OCI-LY7 (cell line): ENCODE results near the gene NFRKB. TPM values are rescaled to one million over a fixed set of nuclear protein-coding genes. Genes with fewer than 3 reads are reported as not detected.

Experiments
- BruUV-seq: library from RNA; stranded (reverse); fragments of 400-500 nt; replicated peaks from 2 replicates; lab custom pipeline; 2021; lab: Mats Ljungman, UMichigan
- CTCF ChIA-PET: fragments of 300-600 bp; sonication (Branson Sonifier 250); formaldehyde crosslinking; loops from one replicate; lab custom pipeline; 2022; ENCODE audit warnings: antibody characterized with exemption; ENCODE audit not compliant: unreplicated experiment; lab: Charles Lee
- POLR2A ChIA-PET: fragments of 300-600 bp; sonication (Branson Sonifier 250); formaldehyde crosslinking; loops from one replicate; lab custom pipeline; 2022; ENCODE audit warnings: antibody characterized with exemption; lab: Charles Lee
- DNase-seq: peaks from one replicate; pipeline ENCODE4 v3.0.0-alpha.2; 2015; ENCODE audit warnings: low spot score
- H2AFZ ChIP-seq: fragments of 200-600 bp; sonication (generic), shearing (Covaris generic); 2 replicates; pipeline ENCODE4 v1.6.1; 2014; ENCODE audit warnings: mild to moderate bottlenecking, antibody characterized with exemption, low read length, moderate library complexity
- H3K27ac ChIP-seq: fragments of 200-600 bp; sonication (generic); 2 replicates; pipeline ENCODE4 v1.5.1; 2014; ENCODE audit warnings: mixed run types, low read depth, mild to moderate bottlenecking, moderate library complexity, low read length, inconsistent platforms; ENCODE audit not compliant: poor library complexity, severe bottlenecking
- H3K36me3 ChIP-seq: fragments of 200-600 bp; sonication (generic); 2 replicates; pipeline ENCODE4 v1.6.1; 2014; ENCODE audit warnings: mild to moderate bottlenecking, antibody characterized with exemption, low read length, moderate library complexity, mixed read lengths; ENCODE audit not compliant: insufficient read depth
- H3K4me1 ChIP-seq: fragments of 200-600 bp; sonication (generic); 2 replicates; pipeline ENCODE4 v1.5.1; 2014; ENCODE audit warnings: mild to moderate bottlenecking, low read length; ENCODE audit not compliant: insufficient read depth, poor library complexity, severe bottlenecking
- H3K4me2 ChIP-seq: fragments of 200-600 bp; sonication (generic); 2 replicates; pipeline ENCODE4 v1.6.1; 2014; ENCODE audit warnings: mild to moderate bottlenecking, low read length
- H3K4me3 ChIP-seq: fragments of 200-600 bp; sonication (generic); 2 replicates; pipeline ENCODE4 v1.5.1; 2014; ENCODE audit warnings: mild to moderate bottlenecking, low read depth, low read length; ENCODE audit not compliant: poor library complexity, severe bottlenecking
- H3K79me2 ChIP-seq: fragments of 200-600 bp; sonication (generic); 2 replicates; pipeline ENCODE4 v1.6.1; 2016; ENCODE audit warnings: low read depth, mild to moderate bottlenecking, low read length, moderate library complexity, mixed read lengths; ENCODE audit not compliant: insufficient read depth
- H3K9me2 ChIP-seq: fragments of 200-600 bp; sonication (generic); 2 replicates; pipeline ENCODE4 v1.6.1; 2016; ENCODE audit warnings: mild to moderate bottlenecking, low read length, mixed read lengths; ENCODE audit not compliant: insufficient read depth
- H3K9me3 ChIP-seq: fragments of 200-600 bp; sonication (generic); 2 replicates; pipeline ENCODE4 v1.6.1; 2014; ENCODE audit warnings: mild to moderate bottlenecking, mixed run types, low read length, mixed read lengths
- H4K20me1 ChIP-seq: fragments of 200-600 bp; sonication (generic); 2 replicates; pipeline ENCODE4 v1.6.1; 2014; ENCODE audit warnings: mild to moderate bottlenecking, antibody characterized with exemption, low read length, moderate library complexity, mixed read lengths; ENCODE audit not compliant: insufficient read depth
- EZH2phosphoT487 ChIP-seq: fragments of 200-600 bp; sonication (generic); IDR thresholded peaks from 2 replicates; pipeline ENCODE4 v1.6.1; 2018; ENCODE audit warnings: low read depth, borderline replicate concordance, mild to moderate bottlenecking, mixed run types, antibody characterized with exemption, low read length, moderate library complexity, mixed read lengths
- intact Hi-C: fragments of 100-400 bp; cut with micrococcal nuclease; formaldehyde crosslinking; loops from one replicate; pipeline ENCODE4 v1.10.0; 2022; ENCODE audit not compliant: unreplicated experiment
- total RNA-seq, 2 experiments: library from RNA; depleted of rRNA in 1 of 2; stranded (reverse); fragments of >200 nt in 1 of 2; shearing (Covaris generic) in 1 of 2; gene quantifications; 2 replicates each; pipeline ENCODE4 v1.2.3, GENCODE V29; 2014 to 2022
- TF ChIP-seq, protein P1 (sequence below): fragments of 200-600 bp; sonication (generic); conservative IDR thresholded peaks from 2 replicates; pipeline ENCODE4 v1.5.1; 2014; ENCODE audit warnings: mild to moderate bottlenecking, antibody characterized with exemption, low read length, moderate library complexity, mixed read lengths

The NFRKB gene
- total RNA-seq, 2 experiments from 2014 or later: 31.2 to 35.5 TPM

DNA sequence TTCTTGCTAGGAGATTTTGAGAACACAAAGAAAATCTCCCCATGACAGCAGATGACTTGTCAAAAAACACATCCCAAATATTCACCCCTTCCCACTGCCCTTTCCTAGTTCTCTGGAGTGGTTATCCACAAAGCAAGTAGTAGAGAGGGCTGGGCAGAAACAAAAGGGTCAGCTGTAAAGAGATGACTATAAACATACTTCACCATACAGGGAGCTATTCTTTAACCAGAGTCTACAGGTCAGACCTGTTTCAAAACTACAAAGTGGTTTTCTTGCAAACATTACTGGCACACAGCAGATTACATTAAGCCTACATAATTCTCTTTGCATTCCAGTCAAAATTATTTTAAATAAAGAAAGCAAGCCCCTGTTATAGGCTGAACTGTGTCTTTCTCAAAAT, 47.7 kb upstream of the NFRKB start:
- CTCF ChIA-PET: no interaction called here
- TF ChIP-seq, protein P1, sequence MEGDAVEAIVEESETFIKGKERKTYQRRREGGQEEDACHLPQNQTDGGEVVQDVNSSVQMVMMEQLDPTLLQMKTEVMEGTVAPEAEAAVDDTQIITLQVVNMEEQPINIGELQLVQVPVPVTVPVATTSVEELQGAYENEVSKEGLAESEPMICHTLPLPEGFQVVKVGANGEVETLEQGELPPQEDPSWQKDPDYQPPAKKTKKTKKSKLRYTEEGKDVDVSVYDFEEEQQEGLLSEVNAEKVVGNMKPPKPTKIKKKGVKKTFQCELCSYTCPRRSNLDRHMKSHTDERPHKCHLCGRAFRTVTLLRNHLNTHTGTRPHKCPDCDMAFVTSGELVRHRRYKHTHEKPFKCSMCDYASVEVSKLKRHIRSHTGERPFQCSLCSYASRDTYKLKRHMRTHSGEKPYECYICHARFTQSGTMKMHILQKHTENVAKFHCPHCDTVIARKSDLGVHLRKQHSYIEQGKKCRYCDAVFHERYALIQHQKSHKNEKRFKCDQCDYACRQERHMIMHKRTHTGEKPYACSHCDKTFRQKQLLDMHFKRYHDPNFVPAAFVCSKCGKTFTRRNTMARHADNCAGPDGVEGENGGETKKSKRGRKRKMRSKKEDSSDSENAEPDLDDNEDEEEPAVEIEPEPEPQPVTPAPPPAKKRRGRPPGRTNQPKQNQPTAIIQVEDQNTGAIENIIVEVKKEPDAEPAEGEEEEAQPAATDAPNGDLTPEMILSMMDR: no peak
- no peak for TF ChIP-seq EZH2phosphoT487
- Histone ChIP-seq H3K36me3 (peaks cover 74% of the 10 kb centered on the region), H3K79me2 (peaks cover 91% of the 10 kb centered on the region), H4K20me1 (no peaks in the 10 kb centered on the region), H2AFZ (no peak overlapping the region), H3K27ac (peak overlapping the region; percentile 15), H3K4me3 (peak overlapping the region; percentile 44), H3K4me1 (peaks cover 77% of the 10 kb centered on the region), H3K9me3 (no peaks in the 10 kb centered on the region), H3K4me2 (peak overlapping the region; percentile 68), H3K9me2 (no peaks in the 10 kb centered on the region)
- DNase-seq: no peak
- intact Hi-C loops: no loop called here
- POLR2A ChIA-PET: interaction anchor here (0.6 to 1.8 kb wide), 13 partner anchors 8 to 135 kb away, joined by 3 to 12 read pairs (median 4); partner anchors contain the start of gene PRDM10
- BruUV-seq: no TSS peak

- no peaks in the 10 kb centered on the region for H3K9me3 ChIP-seq
- peak overlapping the region; percentile 68 for H3K27ac ChIP-seq
- peaks cover 69% of the 10 kb centered on the region for H3K79me2 ChIP-seq
- H3K9me2 ChIP-seq: no peaks in the 10 kb centered on the region
- peaks cover 76% of the 10 kb centered on the region for H3K4me1 ChIP-seq
- peak overlapping the region; percentile 39 for H3K4me3 ChIP-seq
- H3K36me3 ChIP-seq: peaks cover 90% of the 10 kb centered on the region
- POLR2A ChIA-PET: interaction anchor here (0.8 to 3.4 kb wide), 17 partner anchors 9 to 221 kb away, joined by 3 to 19 read pairs (median 4); partner anchors contain the start of gene PRDM10
- intact Hi-C loops: no loop called here
- H3K4me2 ChIP-seq: peak overlapping the region; percentile 68
- CTCF ChIA-PET: interaction anchor here (0.8 to 1.0 kb wide), 3 partner anchors 9 to 193 kb away, joined by 3 to 5 read pairs (median 3); no protein-coding TSS in a partner anchor
- BruUV-seq: no TSS peak
- no peaks in the 10 kb centered on the region for H4K20me1 ChIP-seq
- peak; percentile 81 for DNase-seq
- no peak overlapping the region for H2AFZ ChIP-seq
- TF ChIP-seq, protein P1: no peak
- no peak for TF ChIP-seq EZH2phosphoT487
Measured at GRCh38 chr11:129939510-129939909, 44.1 kb upstream of the NFRKB start.

DNA sequence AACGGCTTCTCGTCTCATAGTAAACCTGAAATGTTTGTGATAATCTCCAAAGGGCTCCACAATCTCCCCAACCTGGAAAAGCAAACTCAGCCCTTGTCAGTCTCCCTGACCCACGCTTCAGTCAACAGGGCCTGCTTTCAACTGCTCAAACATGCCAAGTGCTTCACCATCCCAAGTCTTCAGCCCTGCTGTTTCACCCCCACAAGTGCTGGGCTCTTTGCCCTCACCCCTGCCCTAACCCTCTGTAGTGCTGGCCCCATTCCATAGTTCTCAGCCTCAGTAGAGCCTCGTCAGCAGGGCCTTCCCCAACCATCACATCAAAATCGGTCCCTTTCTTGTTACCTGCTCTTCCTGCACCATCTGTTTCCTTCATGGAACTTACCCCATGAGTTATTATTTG, 43.4 kb upstream of the NFRKB start:
- intact Hi-C loops: no loop called here
- DNase-seq: no peak
- CTCF ChIA-PET: interaction anchor here (1.0 kb wide), 1 partner anchor 10 kb away, joined by 5 read pairs; no protein-coding TSS in a partner anchor
- POLR2A ChIA-PET: interaction anchor here (1.3 to 3.4 kb wide), 7 partner anchors 9 to 132 kb away, joined by 3 to 19 read pairs (median 7); partner anchors contain the start of gene PRDM10
- no TSS peak for BruUV-seq
- H2AFZ ChIP-seq: no peak overlapping the region
- no peaks in the 10 kb centered on the region for H4K20me1 ChIP-seq
- peaks cover 69% of the 10 kb centered on the region for H3K4me1 ChIP-seq
- peaks cover 61% of the 10 kb centered on the region for H3K79me2 ChIP-seq
- H3K9me3 ChIP-seq: no peaks in the 10 kb centered on the region
- H3K36me3 ChIP-seq: peaks cover 92% of the 10 kb centered on the region
- H3K4me3 ChIP-seq: no peak overlapping the region
- peak overlapping the region; percentile 68 for H3K27ac ChIP-seq
- TF ChIP-seq EZH2phosphoT487: no peak
- TF ChIP-seq, protein P1: no peak
- peak overlapping the region; percentile 48 for H3K4me2 ChIP-seq
- no peaks in the 10 kb centered on the region for H3K9me2 ChIP-seq
